Adrenal gland (tissue), 12 donors: ENCODE results near the gene USP28. TPM values are rescaled to one million over a fixed set of nuclear protein-coding genes. Genes with fewer than 3 reads are reported as not detected.

Experiments
- DNase-seq, 7 donors: peaks; one replicate each; pipeline ENCODE4 v3.0.0-alpha.2; 2019 to 2020
- H3K27ac ChIP-seq, 5 donors: fragments of 200-600 bp; sonication (generic) in 4 of 5; 1 replicate in 3 of 5; 2 replicates in 2 of 5; pipeline versions ENCODE4 v1.5.1 to v1.8.0; 2016 to 2020; ENCODE audit warnings: mild to moderate bottlenecking in 1 of 5
- H3K27me3 ChIP-seq: fragments of 200-600 bp; 2 replicates; pipeline ENCODE4 v1.8.0; 2021
- H3K36me3 ChIP-seq, 2 donors: fragments of 200-600 bp; replicated peaks in 1 of 2; 1 replicate in 1 of 2; 2 replicates in 1 of 2; pipeline versions ENCODE4 v1.5.1 to v1.8.0; 2018 to 2022
- H3K4me1 ChIP-seq, 2 donors: fragments of 200-600 bp; replicated peaks in 1 of 2; 1 replicate in 1 of 2; 2 replicates in 1 of 2; pipeline versions ENCODE4 v1.5.1 to v1.8.0; 2018 to 2021
- H3K4me3 ChIP-seq, 4 donors: fragments of 200-600 bp; sonication (generic) in 3 of 4; one replicate each; pipeline ENCODE4 v1.5.1; 2016 to 2018
- H3K9me3 ChIP-seq, 3 donors: fragments of 200-600 bp; sonication (generic) in 1 of 3; replicated peaks in 1 of 3; 1 replicate in 2 of 3; 2 replicates in 1 of 3; pipeline versions ENCODE4 v1.5.1 to v1.8.0; 2016 to 2021
- POLR2A ChIP-seq, 2 donors: fragments of 450-650 bp; IDR thresholded peaks; one replicate each; pipeline ENCODE4 v1.6.1; 2017; ENCODE audit warnings: antibody characterized with exemption in 2 of 2, mild to moderate bottlenecking in 2 of 2, moderate library complexity in 1 of 2
- WGBS, 4 donors: extraction: QIAGEN DNeasy Blood & Tissue Kit in 2 of 4; methylation state at CpG; one replicate each; pipeline versions ENCODE4 v1.1.5 to v1.1.7; 2013 to 2017; 5-methylcytosine and 5-hydroxymethylcytosine counted together
- intact Hi-C, 2 donors: fragments of 100-400 bp; cut with DNase I; formaldehyde crosslinking; loops; one replicate each; pipeline versions ENCODE4 v1.14.1 to v1.15.0; 2022 to 2023
- polyA plus RNA-seq, 3 donors: library from polyadenylated mRNA; stranded (reverse); fragments of 200-250 nt in 2 of 3; fragments of 350-450 nt in 1 of 3; fragmentation: Illumina TruSeq in 1 of 3; extraction: RNeasy Lipid Tissue Mini Kit (QIAGEN cat#74804) in 1 of 3; gene quantifications; one replicate each; pipeline ENCODE4 v1.2.3, GENCODE V29; 2013 to 2014
- total RNA-seq, 9 donors: library from RNA; depleted of rRNA in 4 of 9; stranded (reverse); fragments of >200 nt in 4 of 9; fragments of 120-200 nt in 1 of 9; fragmentation: NEBNext Ultra II Directional in 1 of 9; extraction: Animal tissue kit (Norgen Biotek cat#: 25700) in 1 of 9; gene quantifications; one replicate each; pipeline versions ENCODE4 v1.1.0 to v1.2.4, GENCODE V29; 2013 to 2023
- TF ChIP-seq, protein P1 (sequence below), 6 experiments: fragments of 450-650 bp in 4 of 6; fragments of 200-600 bp in 2 of 6; sonication (generic) in 1 of 6; IDR thresholded peaks; 1 replicate in 5 of 6; 2 replicates in 1 of 6; pipeline versions ENCODE4 v1.5.1 to v1.8.0; 2016 to 2021; ENCODE audit warnings: antibody characterized with exemption in 6 of 6, mild to moderate bottlenecking in 2 of 6, moderate library complexity in 1 of 6
- donor health status: healthy with polysubstance abuse.
- donor health status: Bipolar disorder and iron deficiency.
- donor health status: DM: yes; HTN: yes; CAD: no.
- donor health status: DM: no; HTN: no; CAD: no.
- donor health status: DM: no; HTN: no; CAD: no.
- donor health status: DM: yes; HTN: yes; CAD: no.

USP28 gene
- total and polyA plus RNA-seq, 12 donors, result 2.9 to 25.0 (median 17.2) TPM

DNA sequence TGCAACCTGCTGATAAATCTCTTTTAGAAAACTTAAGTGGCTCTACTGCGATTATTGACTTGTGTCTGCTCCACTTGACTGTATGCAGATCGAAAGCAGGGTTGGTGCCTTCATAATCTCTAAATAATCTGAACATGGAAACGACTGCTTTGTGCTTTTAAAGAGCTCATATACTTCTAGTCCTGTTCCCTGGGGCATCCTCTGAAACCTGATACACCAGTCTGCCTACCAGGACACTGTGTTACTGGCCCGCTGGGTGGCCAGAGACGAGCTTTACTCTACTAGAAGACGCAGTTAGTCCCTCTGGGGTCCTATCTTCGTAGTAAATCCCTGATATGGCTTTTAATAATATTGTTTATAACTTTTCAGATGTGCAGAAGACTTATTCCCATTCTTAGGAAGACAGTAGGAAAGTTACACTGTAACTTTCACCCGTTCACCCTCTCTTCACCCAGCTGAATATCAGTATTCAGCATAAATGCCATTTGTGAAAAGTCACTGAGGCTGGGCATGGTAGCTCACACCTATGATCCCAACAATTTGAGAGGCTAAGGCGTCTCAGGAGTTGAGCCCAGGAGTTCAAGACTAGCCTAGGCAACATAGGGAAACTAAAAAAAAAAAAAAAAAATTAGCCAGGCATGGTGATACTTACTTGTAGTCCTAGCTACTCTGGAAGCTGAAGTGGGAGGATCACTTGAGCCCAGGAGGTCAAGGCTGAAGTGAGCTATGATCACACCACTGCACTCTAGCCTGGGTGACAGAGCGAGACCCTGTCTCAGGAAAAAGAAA, 20.2 kb upstream of the USP28 start:
- H3K36me3 ChIP-seq, result no peaks in the 10 kb centered on the region
- no peak for TF ChIP-seq POLR2A (IDR thresholded peaks at IDR 0.05)
- TF ChIP-seq, protein P1, sequence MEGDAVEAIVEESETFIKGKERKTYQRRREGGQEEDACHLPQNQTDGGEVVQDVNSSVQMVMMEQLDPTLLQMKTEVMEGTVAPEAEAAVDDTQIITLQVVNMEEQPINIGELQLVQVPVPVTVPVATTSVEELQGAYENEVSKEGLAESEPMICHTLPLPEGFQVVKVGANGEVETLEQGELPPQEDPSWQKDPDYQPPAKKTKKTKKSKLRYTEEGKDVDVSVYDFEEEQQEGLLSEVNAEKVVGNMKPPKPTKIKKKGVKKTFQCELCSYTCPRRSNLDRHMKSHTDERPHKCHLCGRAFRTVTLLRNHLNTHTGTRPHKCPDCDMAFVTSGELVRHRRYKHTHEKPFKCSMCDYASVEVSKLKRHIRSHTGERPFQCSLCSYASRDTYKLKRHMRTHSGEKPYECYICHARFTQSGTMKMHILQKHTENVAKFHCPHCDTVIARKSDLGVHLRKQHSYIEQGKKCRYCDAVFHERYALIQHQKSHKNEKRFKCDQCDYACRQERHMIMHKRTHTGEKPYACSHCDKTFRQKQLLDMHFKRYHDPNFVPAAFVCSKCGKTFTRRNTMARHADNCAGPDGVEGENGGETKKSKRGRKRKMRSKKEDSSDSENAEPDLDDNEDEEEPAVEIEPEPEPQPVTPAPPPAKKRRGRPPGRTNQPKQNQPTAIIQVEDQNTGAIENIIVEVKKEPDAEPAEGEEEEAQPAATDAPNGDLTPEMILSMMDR (IDR thresholded peaks at IDR 0.05), result no peak
- H3K4me1 ChIP-seq, result peaks cover 3 to 10% of the 10 kb centered on the region in 2 donors
- WGBS, 4 donors, result 68 to 81% (median 71%) methylated on average over 10 of the region's 10 CpGs
- no peak for DNase-seq
- H3K9me3 ChIP-seq, result no peaks in the 10 kb centered on the region
- H3K4me3 ChIP-seq, result no peak overlapping the region
- no peak overlapping the region for H3K27ac ChIP-seq
- H3K27me3 ChIP-seq, result no peaks in the 10 kb centered on the region
- intact Hi-C loops, result loop anchor here (5.0 to 10.0 kb wide), 2 partner anchors 139 to 367 kb away; no protein-coding TSS in a partner anchor

DNA sequence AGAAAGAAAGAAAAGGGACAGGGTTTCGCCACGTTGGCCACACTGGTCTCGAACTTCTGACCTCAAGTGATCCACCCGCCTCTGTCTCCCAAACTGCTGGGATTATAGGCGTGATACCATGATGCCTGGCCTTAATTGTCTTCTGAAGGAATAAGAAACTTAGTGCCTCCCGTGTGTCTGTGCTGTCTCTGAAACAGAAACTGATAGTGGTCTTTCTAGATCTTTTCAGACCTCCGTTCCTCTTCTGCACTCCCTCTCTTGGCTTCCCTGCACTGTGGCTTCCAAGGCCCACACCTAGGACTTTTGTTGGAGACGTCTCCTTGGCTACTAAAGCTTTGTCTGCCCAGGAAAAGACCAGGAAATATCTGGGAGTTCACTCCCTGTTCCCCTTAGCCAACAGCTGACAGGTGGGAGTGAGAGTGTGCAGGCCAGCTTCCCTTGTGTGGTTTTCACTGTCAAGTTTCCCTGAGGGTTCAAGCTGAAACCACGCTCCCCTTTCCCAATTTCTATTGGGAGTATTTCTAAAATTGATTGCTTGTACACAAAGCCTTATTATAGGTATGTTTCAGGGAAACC, 19.1 kb upstream of the USP28 start:
- intact Hi-C loops, result loop anchor here in 1 of 2 donors (10.0 kb wide), 1 partner anchor 140 kb away; no protein-coding TSS in a partner anchor

DNA sequence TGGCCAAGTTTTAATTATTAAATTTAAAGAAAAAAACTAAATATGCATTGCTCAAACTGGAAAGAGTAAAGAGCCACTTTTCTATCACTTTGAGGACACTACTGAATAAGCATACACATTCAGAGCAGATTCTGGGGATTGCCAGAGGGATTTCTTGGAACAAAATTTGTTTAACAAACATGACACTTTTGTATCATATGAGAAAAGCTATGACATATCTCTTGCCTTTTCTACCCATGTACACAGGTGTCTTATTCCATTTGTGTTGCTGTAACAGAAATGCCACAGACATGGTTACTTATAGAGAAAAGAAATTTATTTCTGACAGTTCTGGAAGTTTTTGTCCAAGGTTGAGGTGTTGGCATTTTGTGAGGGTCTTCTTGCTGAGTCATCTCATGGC, 13.5 kb upstream of the USP28 start:
- TF ChIP-seq POLR2A (IDR thresholded peaks at IDR 0.05), result no peak
- TF ChIP-seq, protein P1 (IDR thresholded peaks at IDR 0.05), result no peak
- DNase-seq, result no peak
- Histone ChIP-seq H3K36me3 (no peaks in the 10 kb centered on the region), H3K27me3 (no peaks in the 10 kb centered on the region), H3K9me3 (no peaks in the 10 kb centered on the region), H3K4me1 (no peaks in the 10 kb centered on the region), H3K4me3 (no peak overlapping the region), H3K27ac (no peak overlapping the region)
- intact Hi-C loops, result no loop called here

More for the DNA sequence above, 19.1 kb upstream of the USP28 start:
- Histone ChIP-seq H3K27ac (no peak overlapping the region), H3K4me3 (no peak overlapping the region), H3K36me3 (no peaks in the 10 kb centered on the region), H3K9me3 (no peaks in the 10 kb centered on the region), H3K4me1 (peaks cover 3 to 10% of the 10 kb centered on the region in 2 donors), H3K27me3 (no peaks in the 10 kb centered on the region)
- 74 to 79% (median 76%) methylated on average over 9 of the region's 9 CpGs for WGBS, 4 donors
- no peak for DNase-seq
- TF ChIP-seq, protein P1 (IDR thresholded peaks at IDR 0.05), result no peak
- no peak for TF ChIP-seq POLR2A (IDR thresholded peaks at IDR 0.05)

DNA sequence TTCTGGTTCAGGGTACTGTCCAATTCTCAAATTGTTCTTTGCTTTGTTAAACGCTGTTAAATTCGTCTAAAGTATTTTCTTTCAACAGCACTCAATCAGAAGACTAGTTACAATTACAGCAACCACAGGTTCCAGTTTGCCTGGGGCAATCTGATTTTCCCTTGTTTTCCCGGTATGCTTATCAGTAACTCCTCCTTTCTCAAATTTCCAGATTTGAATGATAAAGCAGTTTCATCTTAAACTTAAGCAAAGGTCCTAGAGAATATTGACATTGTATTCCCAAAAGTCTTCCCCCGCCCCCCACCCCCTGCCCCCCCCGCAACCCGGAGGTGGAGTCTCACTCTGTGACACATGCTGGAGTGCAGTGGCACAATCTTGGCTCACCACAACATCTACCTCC, 10.5 kb upstream of the USP28 start:
- H3K4me3 ChIP-seq, result no peak overlapping the region
- no peaks in the 10 kb centered on the region for H3K27me3 ChIP-seq
- H3K4me1 ChIP-seq, result no peaks in the 10 kb centered on the region
- no peaks in the 10 kb centered on the region for H3K9me3 ChIP-seq
- TF ChIP-seq POLR2A (IDR thresholded peaks at IDR 0.05), result no peak
- TF ChIP-seq, protein P1 (IDR thresholded peaks at IDR 0.05), result no peak
- H3K36me3 ChIP-seq, result no peaks in the 10 kb centered on the region
- 61 to 70% (median 64%) methylated on average over 6 of the region's 6 CpGs for whole genome bisulfite sequencing, 4 donors
- intact Hi-C loops, result no loop called here
- no peak overlapping the region for H3K27ac ChIP-seq
- DNase-seq, result no peak
